Retinal pigment epithelial cell (primary cell): ENCODE data around the gene MSH6.

Source experiments
- DNase-seq: peaks from one replicate; pipeline ENCODE4 v3.0.0-alpha.2; 2010; ENCODE audit warnings: low read depth
- H3K4me3 ChIP-seq: 2 replicates; pipeline ENCODE4 v1.5.1; 2011; ENCODE audit warnings: mild to moderate bottlenecking, low read length, control low read depth, moderate library complexity
- CTCF ChIP-seq: conservative IDR thresholded peaks from 2 replicates; pipeline ENCODE4 v1.5.1; 2011; ENCODE audit warnings: low read depth, low read length, control low read depth, inconsistent platforms

The MSH6 gene

GRCh38 chr2:47801118-47801517 is 18.2 kb downstream of the MSH6 start:
- H3K4me3 ChIP-seq, result no peak overlapping the region
- no peak for DNase-seq
- TF ChIP-seq CTCF, result no peak

- no peak overlapping the region for H3K4me3 ChIP-seq
- no peak for TF ChIP-seq CTCF
- DNase-seq, result no peak
These were observed 20.4 kb downstream of the MSH6 start for GRCh38 chr2:47803363-47803762.

GRCh38 chr2:47803770-47804169 is 20.8 kb downstream of the MSH6 start:
- no peak for TF ChIP-seq CTCF
- DNase-seq, result no peak
- H3K4me3 ChIP-seq, result no peak overlapping the region

GRCh38 chr2:47805850-47806249 is 22.9 kb downstream of the MSH6 start:
- no peak overlapping the region for H3K4me3 ChIP-seq
- no peak for TF ChIP-seq CTCF
- no peak for DNase-seq

GRCh38 chr2:47808614-47809013 is 25.7 kb downstream of the MSH6 start:
- no peak for TF ChIP-seq CTCF
- no peak overlapping the region for H3K4me3 ChIP-seq
- DNase-seq, result no peak

- no peak for DNase-seq
- H3K4me3 ChIP-seq, result no peak overlapping the region
- TF ChIP-seq CTCF, result no peak
These were observed 27.0 kb downstream of the MSH6 start for GRCh38 chr2:47809903-47810302.

- no peak overlapping the region for H3K4me3 ChIP-seq
- DNase-seq, result no peak
- no peak for TF ChIP-seq CTCF
These were observed 27.9 kb downstream of the MSH6 start for GRCh38 chr2:47810850-47811249.
